OCI-LY1 (cell line): ENCODE measurements around the gene REC114.
"Not testable (repeated sequence)": the region's sequence is repeated elsewhere in the genome, so short reads cannot be mapped to it uniquely, and the experiment has no call there.

ENCODE experiments used
- H2AFZ ChIP-seq: fragments of 200-600 bp; sonication (generic), shearing (Covaris generic); 2 replicates; pipeline ENCODE4 v1.6.0; 2014; ENCODE audit warnings: antibody characterized with exemption, mild to moderate bottlenecking, low read length
- H3F3A ChIP-seq: fragments of 200-600 bp; sonication (generic), shearing (Covaris generic); 2 replicates; pipeline ENCODE4 v1.6.0; 2014; ENCODE audit warnings: mild to moderate bottlenecking, antibody characterized with exemption, low read length, moderate library complexity; ENCODE audit not compliant: insufficient read depth
- H3K27ac ChIP-seq: fragments of 200-600 bp; sonication (generic); 2 replicates; pipeline ENCODE4 v1.5.1; 2014; ENCODE audit warnings: low read length, mixed run types, mild to moderate bottlenecking, low read depth; ENCODE audit not compliant: poor library complexity, severe bottlenecking
- H3K27me3 ChIP-seq: fragments of 200-600 bp; sonication (generic); 2 replicates; pipeline ENCODE4 v1.6.0; 2014; ENCODE audit warnings: antibody characterized with exemption, mild to moderate bottlenecking, low read length, moderate library complexity; ENCODE audit not compliant: insufficient read depth
- H3K36me3 ChIP-seq: fragments of 200-600 bp; sonication (generic); 2 replicates; pipeline ENCODE4 v1.6.1; 2014; ENCODE audit warnings: mild to moderate bottlenecking, antibody characterized with exemption, low read length, moderate library complexity, mixed read lengths; ENCODE audit not compliant: insufficient read depth
- H3K4me1 ChIP-seq: fragments of 200-600 bp; sonication (generic); 2 replicates; pipeline ENCODE4 v1.5.1; 2014; ENCODE audit warnings: mild to moderate bottlenecking, low read length, moderate library complexity; ENCODE audit not compliant: insufficient read depth, severe bottlenecking
- H3K4me2 ChIP-seq: fragments of 200-600 bp; sonication (generic), shearing (Covaris generic); 2 replicates; pipeline ENCODE4 v1.6.1; 2014; ENCODE audit warnings: low read length
- H3K4me3 ChIP-seq: fragments of 200-600 bp; sonication (generic); 2 replicates; pipeline ENCODE4 v1.5.1; 2014; ENCODE audit warnings: low read length, low read depth, mild to moderate bottlenecking, mixed read lengths; ENCODE audit not compliant: poor library complexity, severe bottlenecking
- H3K79me2 ChIP-seq: fragments of 200-600 bp; shearing (Covaris generic); 2 replicates; pipeline ENCODE4 v1.6.1; 2016; ENCODE audit warnings: mixed run types, low read length, mixed read lengths; ENCODE audit not compliant: insufficient read depth
- H3K9ac ChIP-seq: fragments of 200-600 bp; sonication (generic), shearing (Covaris generic); 2 replicates; pipeline ENCODE4 v1.6.1; 2014; ENCODE audit warnings: mild to moderate bottlenecking, low read length, mixed read lengths
- H3K9me2 ChIP-seq: fragments of 200-600 bp; sonication (generic), shearing (Covaris generic); 2 replicates; pipeline ENCODE4 v1.6.1; 2014; ENCODE audit warnings: low read depth, mild to moderate bottlenecking, low read length, mixed read lengths
- H3K9me3 ChIP-seq: fragments of 200-600 bp; shearing (Covaris generic); 2 replicates; pipeline ENCODE4 v1.6.1; 2014; ENCODE audit warnings: low read length, mixed read lengths
- H4K20me1 ChIP-seq: fragments of 200-600 bp; sonication (generic), shearing (Covaris generic); 2 replicates; pipeline ENCODE4 v1.6.0; 2016; ENCODE audit warnings: mild to moderate bottlenecking, low read length; ENCODE audit not compliant: insufficient read depth
- EZH2 ChIP-seq: fragments of 200-600 bp; sonication (generic), shearing (Covaris generic); IDR thresholded peaks from 2 replicates; pipeline ENCODE4 v1.8.0; 2017; ENCODE audit warnings: borderline replicate concordance, mixed run types, mild to moderate bottlenecking, antibody characterized with exemption, low read length, moderate library complexity, mixed read lengths
- TF ChIP-seq, protein P1 (sequence below): fragments of 200-600 bp; sonication (generic), shearing (Covaris generic); IDR thresholded peaks from 2 replicates; pipeline ENCODE4 v1.5.1; 2017; ENCODE audit warnings: mild to moderate bottlenecking, antibody characterized with exemption, low read length, moderate library complexity, mixed read lengths

The REC114 gene

DNA sequence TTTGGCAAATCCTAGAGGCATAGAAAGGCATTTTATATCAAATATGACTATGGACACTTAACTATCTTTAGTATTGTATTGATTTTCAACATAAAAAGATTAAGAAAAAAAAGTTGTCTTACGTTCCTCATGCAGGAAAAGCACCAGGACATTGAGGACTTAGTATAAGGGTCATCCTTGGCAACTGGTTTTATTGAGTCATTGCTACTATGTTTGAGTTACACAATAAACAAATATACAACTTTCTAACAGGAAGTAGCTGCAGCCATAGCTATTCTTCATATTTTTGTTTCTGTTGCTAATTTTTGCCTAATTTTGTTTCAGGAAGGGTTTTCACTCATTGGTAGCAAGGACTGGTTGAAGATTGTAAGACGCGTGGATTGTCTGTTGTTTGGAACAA is 97.2 kb downstream of the REC114 start:
- H3K9me3 ChIP-seq = no peaks in the 10 kb centered on the region
- no peak overlapping the region for H2AFZ ChIP-seq

DNA sequence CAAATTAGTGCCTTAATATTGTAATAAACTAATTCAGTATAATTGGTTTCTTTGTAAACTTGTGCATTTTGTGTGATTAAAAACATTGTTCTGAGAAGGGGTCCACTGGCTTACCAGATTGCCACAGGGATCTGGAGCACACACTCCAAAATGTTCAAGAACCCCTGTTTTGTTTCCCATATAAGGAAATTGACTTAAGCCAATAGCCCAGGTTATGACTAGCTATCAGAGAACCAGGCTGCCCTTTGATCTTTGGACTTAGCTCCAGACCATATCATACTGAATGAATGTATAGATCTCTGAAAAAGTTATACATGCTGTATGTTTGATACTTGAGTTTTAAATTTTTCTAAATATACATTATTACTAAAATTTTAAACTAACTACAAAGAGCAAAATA is 98.5 kb downstream of the REC114 start:
- TF ChIP-seq, protein P1, sequence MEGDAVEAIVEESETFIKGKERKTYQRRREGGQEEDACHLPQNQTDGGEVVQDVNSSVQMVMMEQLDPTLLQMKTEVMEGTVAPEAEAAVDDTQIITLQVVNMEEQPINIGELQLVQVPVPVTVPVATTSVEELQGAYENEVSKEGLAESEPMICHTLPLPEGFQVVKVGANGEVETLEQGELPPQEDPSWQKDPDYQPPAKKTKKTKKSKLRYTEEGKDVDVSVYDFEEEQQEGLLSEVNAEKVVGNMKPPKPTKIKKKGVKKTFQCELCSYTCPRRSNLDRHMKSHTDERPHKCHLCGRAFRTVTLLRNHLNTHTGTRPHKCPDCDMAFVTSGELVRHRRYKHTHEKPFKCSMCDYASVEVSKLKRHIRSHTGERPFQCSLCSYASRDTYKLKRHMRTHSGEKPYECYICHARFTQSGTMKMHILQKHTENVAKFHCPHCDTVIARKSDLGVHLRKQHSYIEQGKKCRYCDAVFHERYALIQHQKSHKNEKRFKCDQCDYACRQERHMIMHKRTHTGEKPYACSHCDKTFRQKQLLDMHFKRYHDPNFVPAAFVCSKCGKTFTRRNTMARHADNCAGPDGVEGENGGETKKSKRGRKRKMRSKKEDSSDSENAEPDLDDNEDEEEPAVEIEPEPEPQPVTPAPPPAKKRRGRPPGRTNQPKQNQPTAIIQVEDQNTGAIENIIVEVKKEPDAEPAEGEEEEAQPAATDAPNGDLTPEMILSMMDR = no peak
- TF ChIP-seq EZH2 = no peak
- Histone ChIP-seq H3K4me2 (no peak overlapping the region), H3K4me3 (no peak overlapping the region), H3F3A (no peaks in the 10 kb centered on the region), H3K27me3 (no peaks in the 10 kb centered on the region), H3K79me2 (no peaks in the 10 kb centered on the region), H3K36me3 (no peaks in the 10 kb centered on the region), H4K20me1 (no peaks in the 10 kb centered on the region), H3K9me3 (no peaks in the 10 kb centered on the region), H3K4me1 (no peaks in the 10 kb centered on the region), H2AFZ (no peak overlapping the region), H3K27ac (no peak overlapping the region), H3K9me2 (no peaks in the 10 kb centered on the region), H3K9ac (no peak overlapping the region)

More for the DNA sequence above, 97.2 kb downstream of the REC114 start:
- Histone ChIP-seq H3K27me3 (no peaks in the 10 kb centered on the region), H3K27ac (no peak overlapping the region), H3K79me2 (no peaks in the 10 kb centered on the region), H3K36me3 (no peaks in the 10 kb centered on the region), H3F3A (no peaks in the 10 kb centered on the region), H3K4me2 (no peak overlapping the region), H3K9ac (no peak overlapping the region), H3K4me1 (no peaks in the 10 kb centered on the region), H3K9me2 (no peaks in the 10 kb centered on the region), H3K4me3 (no peak overlapping the region), H4K20me1 (no peaks in the 10 kb centered on the region)
- no peak for TF ChIP-seq EZH2
- TF ChIP-seq, protein P1 = no peak

DNA sequence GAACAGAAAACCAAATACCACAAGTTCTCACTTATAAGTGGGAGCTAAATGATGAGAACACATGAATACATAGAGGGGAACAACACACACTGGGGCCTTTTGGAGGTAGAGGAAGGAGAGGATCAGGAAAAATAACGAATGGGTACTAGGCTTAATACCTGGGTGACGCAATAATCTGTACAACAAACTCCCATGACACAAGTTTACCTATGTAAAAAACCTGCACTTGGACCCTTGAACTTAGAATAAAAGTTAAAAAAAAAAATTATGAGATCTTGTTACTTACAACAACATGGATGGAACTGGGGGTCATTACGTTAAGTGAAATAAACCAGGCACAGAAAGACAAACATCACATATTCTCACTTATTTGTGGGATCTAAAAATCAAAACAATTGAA is 106.0 kb downstream of the REC114 start:
- H3K9me3 ChIP-seq, H3K4me3 ChIP-seq, H3F3A ChIP-seq, H3K4me1 ChIP-seq, H4K20me1 ChIP-seq, H3K79me2 ChIP-seq, H3K27me3 ChIP-seq, H2AFZ ChIP-seq, H3K4me2 ChIP-seq, H3K9me2 ChIP-seq, H3K9ac ChIP-seq, H3K36me3 ChIP-seq, H3K27ac ChIP-seq: not testable (repeated sequence)

DNA sequence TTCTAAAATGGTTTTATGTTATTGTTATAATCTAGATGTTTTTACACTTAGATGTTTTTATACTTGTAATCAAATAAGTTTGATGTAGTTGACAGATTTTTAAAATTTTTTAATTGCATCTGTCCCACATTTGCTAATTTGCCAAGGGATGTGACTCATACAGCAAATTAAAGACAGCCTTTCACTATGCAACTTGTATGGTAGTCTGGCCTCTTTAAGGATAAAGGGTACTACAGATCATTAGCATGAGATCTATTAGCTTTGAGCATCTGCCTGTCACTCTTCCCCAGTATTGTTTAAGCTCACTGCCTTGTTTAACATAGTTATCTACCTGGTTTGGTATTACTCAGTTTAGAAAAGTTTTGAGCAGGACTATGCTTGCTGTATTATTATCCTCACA is 107.2 kb downstream of the REC114 start:
- Histone ChIP-seq H3K79me2 (no peaks in the 10 kb centered on the region), H3K9me2 (no peaks in the 10 kb centered on the region), H3K4me1 (no peaks in the 10 kb centered on the region), H3K9ac (no peak overlapping the region), H3K4me3 (no peak overlapping the region), H4K20me1 (no peaks in the 10 kb centered on the region), H3F3A (no peaks in the 10 kb centered on the region), H3K4me2 (no peak overlapping the region), H3K27me3 (no peaks in the 10 kb centered on the region), H3K9me3 (no peaks in the 10 kb centered on the region), H3K27ac (no peak overlapping the region), H2AFZ (no peak overlapping the region), H3K36me3 (no peaks in the 10 kb centered on the region)
- TF ChIP-seq, protein P1 = no peak
- no peak for TF ChIP-seq EZH2
